GM19452 (cell line): ENCODE measurements around the gene SYTL3.
"Not testable (repeated sequence)": the region's sequence is repeated elsewhere in the genome, so short reads cannot be mapped to it uniquely, and the experiment has no call there.

Source experiments
- ATAC-seq: cut with Tn5 transposase; IDR thresholded peaks from one replicate; pipeline ENCODE4 v1.9.1; 2021; ENCODE audit not compliant: unreplicated experiment

SYTL3 gene

GRCh38 chr6:158661156-158661685, 11.4 kb downstream of the SYTL3 start:
- ATAC-seq: no peak

DNA sequence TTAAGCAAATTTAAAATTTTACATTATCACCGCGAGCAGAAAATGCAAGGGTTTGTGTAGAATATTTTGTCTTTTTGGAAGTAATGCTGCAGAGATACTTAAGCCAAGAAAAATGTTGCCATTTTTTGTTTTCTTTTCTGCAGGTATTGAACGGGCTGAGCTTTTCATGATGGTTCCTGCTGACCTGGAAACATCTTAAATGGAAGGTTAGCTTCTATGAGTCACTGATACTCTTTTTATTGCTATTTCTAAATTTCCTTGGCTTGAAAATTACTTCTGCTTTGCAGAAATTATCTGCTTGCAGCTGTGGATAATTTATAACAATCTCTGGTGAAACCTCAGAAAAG, 12.7 kb downstream of the SYTL3 start:
- no peak for ATAC-seq

DNA sequence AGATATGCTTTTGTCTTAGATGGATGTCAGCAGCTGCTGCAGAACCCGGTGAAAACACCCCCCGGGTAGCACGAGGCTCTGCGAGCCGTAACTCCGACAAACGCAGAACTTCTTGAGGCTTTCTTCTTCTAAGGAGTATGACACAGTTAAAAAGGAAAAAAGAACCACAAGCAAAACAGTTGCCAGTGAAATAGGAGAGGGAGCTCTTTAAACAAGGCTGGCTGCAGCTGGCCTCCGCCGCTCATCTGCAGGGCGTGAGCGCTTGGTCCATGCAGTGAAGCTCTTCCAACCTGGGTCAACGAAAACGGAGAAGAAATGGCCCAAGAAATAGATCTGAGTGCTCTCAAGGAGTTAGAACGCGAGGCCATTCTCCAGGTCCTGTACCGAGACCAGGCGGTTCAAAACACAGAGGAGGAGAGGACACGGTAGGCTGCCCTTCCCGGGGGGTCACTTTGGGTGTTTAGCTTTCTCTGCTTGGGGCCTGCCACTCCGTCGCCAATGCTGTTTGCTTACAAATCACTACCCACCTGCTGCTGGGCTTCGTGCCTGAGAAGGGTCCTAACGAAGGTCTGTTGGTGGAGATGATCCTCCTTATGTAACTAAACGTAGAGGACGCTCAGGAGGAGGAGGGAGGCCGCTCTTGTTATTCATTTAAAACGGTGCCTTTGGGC, 13.2 kb downstream of the SYTL3 start:
- ATAC-seq: no peak

GRCh38 chr6:158663625-158664165, 13.8 kb downstream of the SYTL3 start:
- no peak for ATAC-seq

DNA sequence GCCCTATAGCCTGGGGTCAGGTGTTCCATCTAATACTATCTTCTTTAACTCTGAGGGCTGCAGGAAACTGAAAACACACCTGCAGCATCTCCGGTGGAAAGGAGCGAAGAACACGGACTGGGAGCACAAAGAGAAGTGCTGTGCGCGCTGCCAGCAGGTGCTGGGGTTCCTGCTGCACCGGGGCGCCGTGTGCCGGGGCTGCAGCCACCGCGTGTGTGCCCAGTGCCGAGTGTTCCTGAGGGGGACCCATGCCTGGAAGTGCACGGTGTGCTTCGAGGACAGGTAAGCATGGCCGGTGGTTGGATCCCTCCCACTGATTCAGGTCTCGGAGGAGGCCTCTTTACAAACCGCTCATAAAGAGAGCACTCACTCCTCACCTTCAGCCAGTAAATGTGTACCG, 15.5 kb downstream of the SYTL3 start:
- ATAC-seq: no peak

DNA sequence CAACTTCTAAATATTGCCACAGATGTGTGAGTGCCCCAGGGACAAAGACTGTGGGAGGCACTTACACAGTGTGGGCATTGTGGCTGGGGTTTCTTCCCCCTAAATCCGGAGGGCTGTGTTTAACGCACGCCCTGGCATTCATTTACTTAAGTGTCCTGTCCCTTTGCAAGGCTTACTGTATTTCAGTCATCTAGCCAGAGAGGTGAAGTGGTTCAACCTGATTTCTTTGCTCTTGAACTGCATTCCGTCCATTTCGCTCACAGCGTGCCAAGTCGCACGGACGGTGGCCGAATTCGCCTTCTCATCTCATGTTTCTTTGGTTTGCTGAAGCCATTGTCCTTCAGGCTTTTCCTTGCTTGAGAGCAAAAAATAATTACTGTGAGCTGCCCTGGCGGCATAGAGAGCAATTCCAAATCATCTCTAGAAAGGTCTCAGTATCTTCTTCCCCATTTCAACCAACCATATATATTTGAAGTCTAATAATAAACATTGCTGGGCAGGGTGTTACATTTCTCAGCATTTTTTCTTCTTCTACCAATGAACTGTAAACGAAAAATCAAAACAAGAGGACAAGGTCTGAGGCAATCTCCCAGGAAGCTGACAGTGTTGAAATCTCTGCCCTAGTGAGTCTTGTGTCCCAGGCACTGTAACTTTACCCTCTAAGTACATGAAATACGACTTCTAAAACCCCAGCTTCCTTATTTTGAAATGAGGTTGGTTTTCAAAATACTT, 16.9 kb downstream of the SYTL3 start:
- ATAC-seq: no peak

DNA sequence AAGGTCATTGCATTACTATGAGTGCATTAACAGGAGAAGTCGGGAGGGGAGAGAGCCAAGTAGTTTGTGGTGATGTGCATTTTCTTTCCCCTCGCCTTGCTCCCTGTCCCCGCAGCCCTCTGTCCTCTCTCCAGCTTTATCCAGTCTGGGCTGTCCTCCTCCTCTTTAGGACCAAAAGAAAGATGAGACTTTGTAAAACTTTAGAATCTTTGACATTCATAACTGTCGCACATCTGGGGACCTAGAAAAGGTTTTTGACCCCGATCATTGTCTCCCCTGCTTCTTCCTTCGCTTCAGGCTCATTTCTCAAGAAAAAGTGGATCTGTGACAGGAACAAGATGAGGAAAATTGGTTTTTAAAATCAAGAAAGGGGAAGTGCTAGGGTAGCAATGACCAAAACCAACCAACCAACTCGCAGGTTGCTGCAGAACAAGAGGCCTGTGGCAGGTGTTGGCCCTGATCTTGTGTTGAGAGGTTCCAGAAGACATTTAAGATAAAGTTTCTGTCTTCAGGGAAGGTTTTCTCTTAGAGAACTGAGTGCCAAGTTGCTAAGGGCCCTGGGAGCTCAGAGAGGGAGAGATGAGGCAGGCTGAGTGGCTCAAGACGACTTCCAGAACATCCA, 17.6 kb downstream of the SYTL3 start:
- no peak for ATAC-seq

- ATAC-seq: no peak
Observed at GRCh38 chr6:158668707-158669103, 18.9 kb downstream of the SYTL3 start.

DNA sequence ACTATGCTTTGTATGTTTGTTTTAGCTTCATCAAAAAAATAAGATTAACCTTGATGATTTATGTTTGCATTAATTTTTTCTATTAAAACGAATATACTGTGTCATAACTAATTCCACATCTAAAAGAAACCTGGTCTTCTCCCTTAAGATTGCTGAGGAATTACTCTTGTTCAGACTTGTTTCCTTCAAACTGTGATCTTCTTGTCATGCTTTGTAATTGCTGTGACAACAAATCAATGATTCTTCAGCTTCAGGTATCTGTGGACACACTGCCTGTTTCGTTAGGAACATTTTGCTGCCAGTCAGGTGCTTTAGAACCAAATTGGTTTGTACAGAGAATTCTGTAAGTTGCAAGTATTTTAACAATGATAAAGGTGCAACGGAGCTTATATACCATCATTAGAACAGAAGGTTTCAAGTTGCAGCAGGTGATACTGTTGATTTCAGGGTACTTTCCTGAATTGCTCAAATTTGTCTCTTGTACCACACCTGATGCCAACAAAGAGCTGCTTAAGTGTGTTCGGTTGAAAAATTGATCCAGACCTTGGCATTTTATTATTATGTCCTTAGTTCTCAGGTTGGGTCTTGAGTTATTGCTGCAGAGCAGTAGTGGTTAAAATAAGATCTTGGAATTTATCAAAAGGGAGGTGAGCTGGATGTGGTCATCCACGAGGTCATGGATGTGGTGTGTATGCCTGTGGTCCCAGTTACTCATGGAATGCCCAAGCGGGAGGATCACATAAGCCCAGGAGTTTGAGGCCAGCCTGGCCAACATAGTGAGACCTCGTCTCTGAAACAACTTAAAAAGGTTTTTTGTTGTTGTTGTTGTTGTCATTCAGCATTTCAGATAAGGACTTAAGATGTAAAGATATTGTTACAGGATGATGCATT, 19.5 kb downstream of the SYTL3 start:
- no peak for ATAC-seq

DNA sequence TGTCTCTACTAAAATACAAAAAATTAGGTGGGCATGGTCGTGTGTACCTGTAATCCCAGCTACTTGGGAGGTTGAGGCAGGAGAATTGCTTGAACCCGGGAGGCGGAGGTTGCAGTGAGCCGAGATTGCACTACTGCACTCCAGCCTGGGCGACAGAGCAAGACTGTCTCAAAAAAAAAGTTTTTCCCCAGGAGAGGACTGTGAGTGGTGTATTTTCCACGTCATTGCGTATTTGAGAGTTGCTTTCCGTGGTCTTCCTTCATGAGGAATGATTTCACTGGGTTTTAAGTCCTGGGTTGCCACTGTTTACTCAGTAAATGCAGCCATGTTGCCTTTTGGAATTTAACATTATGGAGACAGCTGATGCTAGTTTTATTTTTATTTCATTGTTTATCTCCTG, 22.3 kb downstream of the SYTL3 start:
- ATAC-seq: not testable (repeated sequence)

- ATAC-seq: no peak
Observed at GRCh38 chr6:158672726-158673125, 22.9 kb downstream of the SYTL3 start.

- ATAC-seq: no peak
Observed at GRCh38 chr6:158674342-158675131, 24.7 kb downstream of the SYTL3 start.

GRCh38 chr6:158677094-158677493, 27.2 kb downstream of the SYTL3 start:
- not testable (repeated sequence) for ATAC-seq

DNA sequence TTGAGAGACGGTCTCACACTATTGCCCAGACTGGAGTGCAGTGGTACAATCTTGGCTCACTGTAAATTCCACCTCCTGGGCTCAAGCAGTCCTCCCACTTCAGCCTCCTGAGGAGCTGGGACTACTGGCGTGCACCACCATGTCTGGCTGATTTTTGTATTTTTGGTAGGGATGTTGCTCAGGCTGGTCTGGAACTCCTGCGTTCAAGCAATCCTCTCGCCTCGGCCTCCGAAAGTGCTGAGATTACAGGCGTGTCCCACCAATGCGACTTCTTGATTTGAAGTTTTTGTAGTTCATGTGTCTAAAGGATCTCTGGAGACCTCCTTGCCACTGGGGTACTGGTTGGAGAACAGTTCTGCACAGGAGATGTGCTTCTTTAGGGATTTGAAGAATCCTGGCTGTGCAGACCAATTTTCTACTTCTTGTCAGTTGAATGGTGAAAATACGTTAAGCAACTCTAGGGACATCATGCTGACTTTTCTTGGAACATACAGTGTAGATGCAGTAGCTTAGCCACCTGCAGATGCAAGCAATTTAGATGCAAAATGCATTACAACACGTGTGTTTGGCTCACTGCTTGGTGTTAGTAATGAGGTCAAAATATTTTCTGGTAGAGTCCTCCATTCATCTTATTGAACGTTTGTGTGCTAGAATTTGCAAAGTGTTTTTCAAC, 28.2 kb downstream of the SYTL3 start:
- no peak for ATAC-seq

DNA sequence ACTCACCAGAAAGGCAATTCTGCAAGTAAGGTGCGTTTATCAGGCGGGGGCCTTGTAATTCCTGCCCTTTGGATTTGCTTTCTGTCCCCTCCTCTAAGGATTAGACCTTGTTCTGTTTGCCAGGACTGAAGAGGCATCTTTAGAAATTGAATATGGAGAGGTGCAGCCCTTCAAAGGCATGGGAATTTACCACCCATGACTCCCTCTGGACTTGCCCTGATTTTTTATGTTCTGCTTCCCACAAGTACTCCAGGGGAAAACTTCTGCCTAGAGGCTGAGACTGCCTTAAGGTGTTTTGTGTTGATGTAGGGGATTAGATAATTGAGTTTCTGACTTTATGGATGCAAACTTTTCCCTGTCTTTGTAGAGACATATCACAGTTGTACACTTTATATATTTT, 30.2 kb downstream of the SYTL3 start:
- no peak for ATAC-seq

DNA sequence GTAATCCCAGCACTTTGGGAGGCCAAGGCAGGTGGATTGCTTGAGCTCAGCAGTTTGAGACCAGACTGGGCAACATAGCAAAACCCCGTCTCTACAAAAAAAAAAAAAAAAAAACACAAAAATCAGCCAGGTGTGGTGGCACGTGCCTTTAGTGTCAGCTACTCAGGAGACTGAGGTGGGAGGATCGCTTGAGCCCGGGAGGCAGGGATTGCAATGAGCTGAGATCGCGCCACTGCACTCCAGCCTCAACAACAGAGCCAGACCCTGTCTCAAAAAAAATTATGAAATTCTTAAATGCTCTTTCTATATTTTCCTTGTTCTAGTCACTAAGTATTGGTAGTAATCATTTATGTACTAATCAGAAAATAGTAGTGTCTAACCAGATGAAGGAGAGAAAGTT, 30.6 kb downstream of the SYTL3 start:
- no peak for ATAC-seq

GRCh38 chr6:158684311-158684710, 34.5 kb downstream of the SYTL3 start:
- no peak for ATAC-seq

DNA sequence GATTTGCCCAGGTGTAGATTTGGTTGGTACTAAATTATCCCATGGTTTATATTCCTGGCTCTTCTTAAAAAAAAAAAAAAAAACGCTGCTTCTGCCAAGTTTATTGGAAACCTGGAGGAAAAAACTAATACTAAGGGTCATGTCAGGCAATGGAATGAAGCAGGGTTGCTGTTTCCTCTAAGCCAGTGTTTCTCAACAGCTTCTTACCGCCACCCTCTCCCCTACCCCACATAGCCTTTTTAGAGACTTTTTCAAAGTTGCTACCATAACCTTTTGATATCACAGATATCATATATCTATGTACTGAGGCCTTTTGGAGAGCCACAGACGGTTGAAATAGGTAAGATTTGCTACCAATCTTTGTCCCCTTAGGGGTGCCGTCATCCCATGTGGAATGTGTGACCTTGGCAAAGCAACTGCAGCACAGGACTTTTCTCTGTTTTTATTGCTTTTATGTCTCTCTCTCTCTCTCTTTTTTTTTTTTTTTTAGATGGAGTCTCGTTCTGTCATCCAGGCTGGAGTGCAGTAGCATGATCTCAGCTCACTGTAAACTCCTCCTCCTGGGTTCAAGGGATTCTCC, 35.0 kb downstream of the SYTL3 start:
- ATAC-seq: no peak

DNA sequence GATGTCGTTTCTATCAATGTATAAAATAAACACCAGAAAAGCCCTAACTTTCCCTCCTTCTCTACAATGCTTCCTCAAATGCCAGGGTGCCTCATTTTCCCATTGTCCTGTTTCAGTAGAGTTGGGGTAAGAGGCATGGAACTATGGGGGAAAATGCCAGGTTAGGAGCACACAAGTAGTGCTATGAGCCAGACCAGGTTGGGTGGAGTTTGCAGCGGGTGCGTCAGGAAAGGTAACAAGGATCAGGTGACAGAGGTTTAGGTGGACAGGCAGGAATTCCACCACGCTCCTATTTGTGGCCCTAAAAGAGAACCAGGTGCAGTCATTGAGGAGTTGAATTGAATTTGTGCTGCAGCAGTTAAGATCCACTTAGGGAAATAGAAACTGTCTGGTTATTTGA, 36.5 kb downstream of the SYTL3 start:
- ATAC-seq: no peak
